B cell (primary cell): ENCODE measurements around the gene UNC13A. TPM values are rescaled to one million over a fixed set of nuclear protein-coding genes. Genes with fewer than 3 reads are reported as not detected.

Experiments
- ATAC-seq: fragments of 200-7000 bp; cut with Tn5 transposase; one replicate; pipeline ENCODE4 v1.10.0; 2021; ENCODE audit warnings: low read depth, mild to moderate bottlenecking, moderate number of reproducible peaks, moderate library complexity
- CTCF ChIA-PET: fragments of 350-600 bp; sonication (Branson Sonifier 250); formaldehyde crosslinking; loops from one replicate; lab custom pipeline; 2021; ENCODE audit warnings: antibody characterized with exemption, inconsistent platforms; lab: Charles Lee
- POLR2A ChIA-PET: fragments of 350-600 bp; sonication (Branson Sonifier 250); formaldehyde crosslinking; loops from one replicate; lab custom pipeline; 2021; ENCODE audit warnings: antibody characterized with exemption; lab: Charles Lee
- DNase-seq: peaks from one replicate; pipeline ENCODE4 v3.0.0; 2013
- H2AFZ ChIP-seq: 2 replicates; pipeline ENCODE4 v1.6.1; 2012; ENCODE audit warnings: mild to moderate bottlenecking, low read depth, low read length; ENCODE audit not compliant: insufficient read depth, poor library complexity, severe bottlenecking
- H3K27ac ChIP-seq, 2 donors: 1 replicate in 1 of 2; 2 replicates in 1 of 2; pipeline ENCODE4 v1.5.1; 2012 to 2013; ENCODE audit warnings: low read length in 2 of 2, mild to moderate bottlenecking in 2 of 2, moderate library complexity in 1 of 2
- H3K27me3 ChIP-seq, 4 experiments: fragments of 200-600 bp in 1 of 4; sonication (generic) in 1 of 4; replicated peaks in 1 of 4; 1 replicate in 2 of 4; 2 replicates in 2 of 4; pipeline versions ENCODE4 v1.6.1 to v1.7.0; 2013 to 2016; ENCODE audit warnings: low read length in 3 of 4, mild to moderate bottlenecking in 2 of 4, mixed read lengths in 1 of 4, moderate library complexity in 1 of 4; ENCODE audit not compliant: insufficient read depth in 4 of 4, control insufficient read depth in 3 of 4; ENCODE audit errors: control extremely low read depth in 1 of 4
- H3K36me3 ChIP-seq, 2 experiments: replicated peaks in 1 of 2; 1 replicate in 1 of 2; 2 replicates in 1 of 2; pipeline versions ENCODE4 v1.6.1 to v1.7.1; 2013; ENCODE audit warnings: low read length in 1 of 2; ENCODE audit not compliant: insufficient read depth in 2 of 2, control insufficient read depth in 1 of 2; ENCODE audit errors: control extremely low read depth in 1 of 2, extremely low read depth in 1 of 2
- H3K4me1 ChIP-seq, 2 donors: fragments of 200-600 bp in 1 of 2; sonication (generic) in 1 of 2; 1 replicate in 1 of 2; 2 replicates in 1 of 2; pipeline versions ENCODE4 v1.5.1 to v1.6.1; 2013 to 2017; ENCODE audit warnings: low read length in 2 of 2; ENCODE audit not compliant: control insufficient read depth in 2 of 2, insufficient read depth in 2 of 2
- H3K4me2 ChIP-seq: replicated peaks from 2 replicates; pipeline ENCODE3; 2012; ENCODE audit warnings: mild to moderate bottlenecking, low read depth, low read length; ENCODE audit not compliant: poor library complexity, severe bottlenecking
- H3K4me3 ChIP-seq, 5 experiments: fragments of 200-600 bp in 1 of 5; sonication (generic) in 1 of 5; 1 replicate in 3 of 5; 2 replicates in 2 of 5; pipeline versions ENCODE4 v1.5.1 to v1.7.0; 2011 to 2016; ENCODE audit warnings: low read length in 4 of 5, mild to moderate bottlenecking in 4 of 5, low read depth in 2 of 5, control low read depth in 1 of 5, moderate library complexity in 1 of 5; ENCODE audit not compliant: insufficient read depth in 1 of 5; ENCODE audit errors: control extremely low read depth in 1 of 5, extremely low read depth in 1 of 5
- H3K79me2 ChIP-seq: fragments of 200-600 bp; sonication (generic); one replicate; pipeline ENCODE4 v1.6.0; 2016; ENCODE audit warnings: low read length; ENCODE audit not compliant: control insufficient read depth, insufficient read depth
- H3K9ac ChIP-seq: fragments of 200-600 bp; sonication (generic); 2 replicates; pipeline ENCODE4 v1.6.1; 2017; ENCODE audit warnings: mild to moderate bottlenecking, low read length, moderate library complexity
- H3K9me3 ChIP-seq, 3 donors: one replicate each; pipeline versions ENCODE4 v1.6.1 to v1.7.1; 2013; ENCODE audit warnings: low read length in 2 of 3; ENCODE audit not compliant: control insufficient read depth in 2 of 3, insufficient read depth in 1 of 3; ENCODE audit errors: control extremely low read depth in 1 of 3
- H4K20me1 ChIP-seq: 2 replicates; pipeline ENCODE4 v1.6.0; 2012; ENCODE audit warnings: mild to moderate bottlenecking, low read length; ENCODE audit not compliant: insufficient read depth, control insufficient read depth, poor library complexity, severe bottlenecking
- H3K27ac Mint-ChIP-seq: one replicate; pipeline ENCODE4 v1.8.0; 2021; ENCODE audit warnings: mixed read lengths
- H3K27me3 Mint-ChIP-seq: one replicate; pipeline ENCODE4 v1.8.0; 2021; ENCODE audit warnings: mixed read lengths
- H3K4me1 Mint-ChIP-seq: one replicate; pipeline ENCODE4 v1.8.0; 2021; ENCODE audit warnings: mixed read lengths
- H3K4me3 Mint-ChIP-seq: one replicate; pipeline ENCODE4 v1.8.0; 2021; ENCODE audit warnings: mixed read lengths
- H3K9me3 Mint-ChIP-seq: one replicate; pipeline ENCODE4 v1.8.0; 2022; ENCODE audit warnings: mixed read lengths; ENCODE audit not compliant: insufficient read depth
- EZH2 ChIP-seq: IDR thresholded peaks from 2 replicates; pipeline ENCODE4 v1.6.1; 2012; ENCODE audit warnings: borderline replicate concordance, low read depth, mild to moderate bottlenecking, moderate library complexity, low read length; ENCODE audit not compliant: insufficient read depth, poor library complexity, severe bottlenecking
- WGBS: methylation state at CpG from one replicate; pipeline ENCODE4 v1.1.5; 2013; ENCODE audit warnings: missing lambda C conversion rate; ENCODE audit not compliant: insufficient coverage; 5-methylcytosine and 5-hydroxymethylcytosine counted together
- intact Hi-C: fragments of 100-400 bp; cut with micrococcal nuclease; formaldehyde crosslinking; loops from one replicate; pipeline ENCODE4 v1.10.0; 2022
- polyA plus RNA-seq: library from polyadenylated mRNA; depleted of rRNA; stranded (reverse); fragments of >200 nt; gene quantifications from 2 replicates; pipeline ENCODE4 v1.2.3, GENCODE V29; 2012
- total RNA-seq, 2 donors: library from RNA; stranded (reverse); fragments of 120-200 nt in 1 of 2; gene quantifications; 1 replicate in 1 of 2; 2 replicates in 1 of 2; pipeline versions ENCODE4 v1.2.3 to v1.2.4, GENCODE V29; 2013 to 2022
- TF ChIP-seq, protein P1 (sequence below): fragments of 200-600 bp; IDR thresholded peaks from one replicate; pipeline ENCODE4 v1.8.0; 2022; ENCODE audit warnings: antibody characterized with exemption, mild to moderate bottlenecking

UNC13A gene
- total and polyA plus RNA-seq, 2 donors (not counting 1 experiment from before 2014, with no cell fraction given): 0.10 TPM; not detected in 1

GRCh38 chr19:17625980-17626379 is 62.2 kb downstream of the UNC13A start:
- TF ChIP-seq EZH2: no peak
- TF ChIP-seq, protein P1, sequence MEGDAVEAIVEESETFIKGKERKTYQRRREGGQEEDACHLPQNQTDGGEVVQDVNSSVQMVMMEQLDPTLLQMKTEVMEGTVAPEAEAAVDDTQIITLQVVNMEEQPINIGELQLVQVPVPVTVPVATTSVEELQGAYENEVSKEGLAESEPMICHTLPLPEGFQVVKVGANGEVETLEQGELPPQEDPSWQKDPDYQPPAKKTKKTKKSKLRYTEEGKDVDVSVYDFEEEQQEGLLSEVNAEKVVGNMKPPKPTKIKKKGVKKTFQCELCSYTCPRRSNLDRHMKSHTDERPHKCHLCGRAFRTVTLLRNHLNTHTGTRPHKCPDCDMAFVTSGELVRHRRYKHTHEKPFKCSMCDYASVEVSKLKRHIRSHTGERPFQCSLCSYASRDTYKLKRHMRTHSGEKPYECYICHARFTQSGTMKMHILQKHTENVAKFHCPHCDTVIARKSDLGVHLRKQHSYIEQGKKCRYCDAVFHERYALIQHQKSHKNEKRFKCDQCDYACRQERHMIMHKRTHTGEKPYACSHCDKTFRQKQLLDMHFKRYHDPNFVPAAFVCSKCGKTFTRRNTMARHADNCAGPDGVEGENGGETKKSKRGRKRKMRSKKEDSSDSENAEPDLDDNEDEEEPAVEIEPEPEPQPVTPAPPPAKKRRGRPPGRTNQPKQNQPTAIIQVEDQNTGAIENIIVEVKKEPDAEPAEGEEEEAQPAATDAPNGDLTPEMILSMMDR: no peak
- WGBS: 97% methylated on average over 2 of the region's 2 CpGs

GRCh38 chr19:17625043-17625442 is 63.1 kb downstream of the UNC13A start:
- CTCF ChIA-PET: no interaction called here
- Histone ChIP-seq H4K20me1 (no peaks in the 10 kb centered on the region), H3K27ac (no peak overlapping the region), H3K4me2 (no peak overlapping the region), H3K79me2 (no peaks in the 10 kb centered on the region), H3K9me3 (peaks cover 0 to 19% (median 8%) of the 10 kb centered on the region in 3 donors), H2AFZ (no peak overlapping the region), H3K9ac (no peak overlapping the region), H3K4me1 (no peaks in the 10 kb centered on the region), H3K4me3 (no peak overlapping the region), H3K36me3 (no peaks in the 10 kb centered on the region), H3K27me3 (peaks cover 0 to 3% (median 0%) of the 10 kb centered on the region in 4 experiments)
- Mint-ChIP-seq H3K4me3 (no peak overlapping the region), H3K27me3 (peaks cover 21% of the 10 kb centered on the region), H3K27ac (no peak overlapping the region), H3K9me3 (peaks cover 10% of the 10 kb centered on the region), H3K4me1 (no peaks in the 10 kb centered on the region)
- WGBS: 80% methylated on average over 1 of the region's 1 CpG
- TF ChIP-seq EZH2: no peak
- TF ChIP-seq, protein P1: no peak
- intact Hi-C loops: no loop called here
- ATAC-seq: no peak
- DNase-seq: no peak
- POLR2A ChIA-PET: no interaction called here

More at GRCh38 chr19:17625980-17626379, 62.2 kb downstream of the UNC13A start:
- no peak for DNase-seq
- H3K27me3 ChIP-seq: peaks cover 0 to 3% (median 0%) of the 10 kb centered on the region in 4 experiments
- Mint-ChIP-seq H3K9me3 (peaks cover 10% of the 10 kb centered on the region), H3K4me1 (no peaks in the 10 kb centered on the region), H3K4me3 (no peak overlapping the region), H3K27ac (no peak overlapping the region), H3K27me3 (peaks cover 21% of the 10 kb centered on the region)
- H3K4me2 ChIP-seq: no peak overlapping the region
- ChIA-PET CTCF (no interaction called here), POLR2A (no interaction called here)
- no peak overlapping the region for H2AFZ ChIP-seq
- no peaks in the 10 kb centered on the region for H3K36me3 ChIP-seq
- H3K4me3 ChIP-seq: no peak overlapping the region
- peaks cover 0 to 19% (median 8%) of the 10 kb centered on the region in 3 donors for H3K9me3 ChIP-seq
- H3K9ac ChIP-seq: no peak overlapping the region
- no peaks in the 10 kb centered on the region for H3K4me1 ChIP-seq
- no peak overlapping the region for H3K27ac ChIP-seq
- no peaks in the 10 kb centered on the region for H4K20me1 ChIP-seq
- H3K79me2 ChIP-seq: no peaks in the 10 kb centered on the region
- no peak for ATAC-seq
- intact Hi-C loops: no loop called here
